Activated naive CD8-positive, alpha-beta T cell treated with anti-CD3 and anti-CD28 coated beads, Interleukin-2, amount 50 U/mL, for 24 hours (primary cell): ENCODE data around the gene SMTNL1.

Source experiments
- ATAC-seq: fragments of 150-1000 bp; cut with Tn5 transposase; one replicate; pipeline ENCODE4 v1.10.0; 2021
- DNase-seq: peaks from one replicate; pipeline ENCODE4 v3.0.0; 2021
- H3K27ac Mint-ChIP-seq: one replicate; pipeline ENCODE4 v1.8.0; 2021; ENCODE audit warnings: mild to moderate bottlenecking, mixed read lengths
- H3K27me3 Mint-ChIP-seq: one replicate; pipeline ENCODE4 v1.8.0; 2021; ENCODE audit warnings: mixed read lengths
- H3K36me3 Mint-ChIP-seq: one replicate; pipeline ENCODE4 v1.8.0; 2021; ENCODE audit warnings: low read depth, mixed read lengths
- H3K4me1 Mint-ChIP-seq: one replicate; pipeline ENCODE4 v1.8.0; 2021; ENCODE audit warnings: mixed read lengths
- H3K4me3 Mint-ChIP-seq: one replicate; pipeline ENCODE4 v1.8.0; 2021; ENCODE audit warnings: mild to moderate bottlenecking, moderate library complexity, mixed read lengths
- H3K9me3 Mint-ChIP-seq: one replicate; pipeline ENCODE4 v1.8.0; 2021; ENCODE audit warnings: mixed read lengths

The SMTNL1 gene

DNA sequence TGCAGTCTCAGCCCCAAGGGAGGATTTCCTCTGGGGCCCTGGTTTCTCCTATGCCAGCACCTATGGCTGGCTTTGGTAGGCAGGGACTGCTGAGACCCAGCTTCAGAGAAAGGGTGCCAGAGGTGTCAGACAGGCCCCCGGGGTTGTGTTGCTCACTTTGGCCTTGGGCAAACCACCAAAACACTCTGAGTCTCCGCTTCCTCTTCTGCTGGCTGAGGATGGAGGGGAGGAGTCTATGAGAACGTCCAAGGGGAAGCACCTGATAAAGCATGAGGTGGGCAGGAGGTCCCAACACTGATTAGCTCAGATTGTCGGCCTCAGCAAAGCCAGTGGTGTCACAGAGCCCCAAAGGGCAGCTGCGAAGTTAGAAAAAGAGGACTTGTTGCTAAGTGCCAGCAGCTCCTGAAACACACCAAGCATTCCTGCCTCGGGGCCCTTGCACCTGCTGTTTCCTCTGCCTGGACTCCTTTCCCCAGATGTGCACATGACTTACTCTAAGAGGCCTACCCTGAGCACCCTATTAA, 10.5 kb downstream of the SMTNL1 start:
- Mint-ChIP-seq H3K27ac (peak overlapping the region; percentile 82), H3K9me3 (no peaks in the 10 kb centered on the region), H3K4me3 (no peak overlapping the region), H3K27me3 (no peaks in the 10 kb centered on the region), H3K4me1 (peaks cover 16% of the 10 kb centered on the region), H3K36me3 (peaks cover 36% of the 10 kb centered on the region)
- DNase-seq (peak; percentile 27), ATAC-seq (peak; percentile 73)

DNA sequence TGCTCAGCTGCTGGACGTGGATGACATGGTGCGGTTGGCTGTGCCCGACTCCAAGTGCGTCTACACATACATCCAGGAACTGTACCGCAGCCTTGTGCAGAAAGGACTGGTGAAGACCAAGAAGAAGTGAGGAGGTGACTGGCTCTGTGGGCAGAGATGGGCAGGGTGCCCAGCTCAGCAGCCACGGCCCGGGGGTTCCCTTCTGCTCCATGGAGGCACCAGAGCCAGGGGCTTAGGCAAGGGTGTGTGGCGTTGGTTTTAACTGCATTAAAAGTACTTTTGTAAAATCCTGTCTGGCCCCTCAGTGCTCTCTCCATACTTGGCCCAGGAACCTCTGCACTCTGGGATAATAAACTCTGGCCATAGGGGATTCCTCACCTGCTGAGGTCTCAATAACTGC, 12.6 kb downstream of the SMTNL1 start:
- H3K27me3 Mint-ChIP-seq, result no peaks in the 10 kb centered on the region
- peaks cover 47% of the 10 kb centered on the region for H3K36me3 Mint-ChIP-seq
- H3K27ac Mint-ChIP-seq, result no peak overlapping the region
- H3K4me1 Mint-ChIP-seq, result peaks cover 16% of the 10 kb centered on the region
- H3K9me3 Mint-ChIP-seq, result no peaks in the 10 kb centered on the region
- ATAC-seq (no peak), DNase-seq (no peak)
- no peak overlapping the region for H3K4me3 Mint-ChIP-seq

DNA sequence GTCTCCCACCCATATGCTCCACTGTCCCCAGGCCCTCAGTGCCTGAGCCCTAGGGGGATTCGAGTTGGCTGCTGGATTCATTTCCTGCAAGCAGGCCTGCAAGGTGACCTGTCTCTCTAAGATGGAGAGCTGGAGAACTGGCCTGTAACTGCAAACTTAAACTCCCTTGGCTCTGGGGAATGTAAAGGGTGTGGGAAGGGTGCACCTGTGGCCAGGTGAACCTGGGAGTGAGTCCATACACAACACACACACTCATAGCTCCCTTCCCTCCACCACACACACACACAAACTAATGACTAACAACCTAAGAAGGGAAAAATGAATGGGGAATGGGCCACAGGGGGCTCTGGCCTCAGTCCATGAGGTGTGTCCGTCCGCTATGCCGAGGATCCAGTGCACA, 14.5 kb downstream of the SMTNL1 start:
- peak overlapping the region; percentile 26 for H3K27ac Mint-ChIP-seq
- no peak for ATAC-seq
- H3K36me3 Mint-ChIP-seq, result peaks cover 54% of the 10 kb centered on the region
- no peaks in the 10 kb centered on the region for H3K27me3 Mint-ChIP-seq
- no peak overlapping the region for H3K4me3 Mint-ChIP-seq
- peaks cover 16% of the 10 kb centered on the region for H3K4me1 Mint-ChIP-seq
- H3K9me3 Mint-ChIP-seq, result no peaks in the 10 kb centered on the region
- no peak for DNase-seq

DNA sequence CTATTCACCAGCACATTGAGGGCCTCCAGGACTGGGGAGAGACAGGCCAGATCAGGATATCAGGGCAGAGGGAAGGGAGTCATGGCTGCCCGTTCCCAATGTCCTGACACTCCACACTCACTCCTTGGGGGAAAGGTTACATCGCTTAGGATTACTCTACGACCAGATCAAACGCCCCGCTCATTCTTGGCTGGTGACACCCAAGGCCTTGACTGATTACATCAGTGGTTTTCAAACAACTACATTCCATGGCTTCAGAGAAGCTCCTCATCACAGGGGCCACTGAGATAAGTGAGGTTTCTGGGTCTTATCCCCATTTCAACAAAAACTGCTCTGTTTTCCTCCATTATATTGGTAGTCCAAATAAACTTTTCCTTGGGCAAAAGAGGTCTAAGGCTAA, 15.1 kb downstream of the SMTNL1 start:
- no peak for ATAC-seq
- DNase-seq, result no peak
- no peaks in the 10 kb centered on the region for H3K27me3 Mint-ChIP-seq
- H3K9me3 Mint-ChIP-seq, result no peaks in the 10 kb centered on the region
- H3K36me3 Mint-ChIP-seq, result peaks cover 55% of the 10 kb centered on the region
- no peak overlapping the region for H3K4me3 Mint-ChIP-seq
- peaks cover 11% of the 10 kb centered on the region for H3K4me1 Mint-ChIP-seq
- no peak overlapping the region for H3K27ac Mint-ChIP-seq

DNA sequence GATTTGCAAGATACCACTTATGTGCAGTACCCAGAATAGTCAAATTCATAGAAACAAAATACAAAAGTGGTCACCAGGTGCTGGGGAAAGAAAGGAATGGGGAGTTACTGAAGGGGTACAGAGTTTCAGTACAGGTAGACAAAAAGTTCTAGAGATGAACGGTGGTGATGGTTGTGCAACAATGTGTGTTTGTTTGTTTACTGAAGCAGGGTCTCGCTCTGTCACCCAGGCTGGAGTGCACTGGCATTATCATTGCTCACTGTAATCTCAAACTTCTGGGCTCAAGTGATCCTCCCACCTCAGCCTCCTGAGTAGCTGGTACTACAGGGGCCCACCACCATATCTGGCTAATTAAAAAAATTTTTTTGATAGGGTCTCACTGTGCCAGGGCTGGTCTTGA, 18.0 kb downstream of the SMTNL1 start:
- DNase-seq (no peak), ATAC-seq (no peak)
- no peaks in the 10 kb centered on the region for H3K27me3 Mint-ChIP-seq
- H3K4me1 Mint-ChIP-seq, result no peaks in the 10 kb centered on the region
- no peak overlapping the region for H3K27ac Mint-ChIP-seq
- H3K36me3 Mint-ChIP-seq, result peaks cover 53% of the 10 kb centered on the region
- no peaks in the 10 kb centered on the region for H3K9me3 Mint-ChIP-seq
- H3K4me3 Mint-ChIP-seq, result no peak overlapping the region

DNA sequence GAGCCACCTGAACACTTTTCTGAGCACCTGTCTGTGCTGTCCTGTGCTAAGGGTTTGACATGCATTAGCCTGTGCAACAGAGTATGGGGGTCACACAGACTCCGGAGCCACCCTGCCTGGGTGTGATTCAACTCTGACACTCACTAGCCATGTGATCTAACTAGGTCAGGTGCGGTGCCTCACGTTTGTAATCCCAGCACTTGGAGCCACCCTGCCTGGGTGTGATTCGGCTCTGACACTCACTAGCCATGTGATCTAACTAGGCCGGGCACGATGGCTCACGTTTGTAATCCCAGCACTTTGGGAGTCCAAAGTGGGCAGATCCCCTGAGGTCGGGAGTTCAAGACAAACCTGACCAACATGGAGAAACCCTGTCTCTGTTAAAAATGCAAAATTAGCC, 18.6 kb downstream of the SMTNL1 start:
- Mint-ChIP-seq H3K4me3 (no peak overlapping the region), H3K4me1 (peaks cover under 1% of the 10 kb centered on the region), H3K27ac (no peak overlapping the region), H3K27me3 (no peaks in the 10 kb centered on the region), H3K36me3 (peaks cover 53% of the 10 kb centered on the region), H3K9me3 (no peaks in the 10 kb centered on the region)
- DNase-seq (no peak), ATAC-seq (no peak)

DNA sequence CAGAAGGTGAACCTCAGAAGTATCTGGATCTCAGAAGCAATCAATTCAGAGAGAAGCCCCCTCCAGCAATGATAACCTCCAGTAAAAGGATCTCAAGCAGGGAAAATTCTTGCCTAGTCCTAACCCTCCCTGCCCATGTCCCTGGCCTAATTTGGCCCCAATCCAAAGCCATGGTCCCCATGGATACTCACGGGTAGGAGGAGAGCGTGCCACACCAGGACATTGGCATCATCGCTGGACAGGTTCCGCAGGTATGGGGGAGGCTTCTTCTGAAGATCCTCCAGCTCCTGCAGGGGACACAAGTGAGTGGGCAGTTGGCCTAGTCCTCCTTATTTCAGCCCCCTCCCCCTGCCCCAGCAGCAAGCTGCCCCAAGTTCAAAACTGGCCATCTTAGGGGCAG, 22.8 kb downstream of the SMTNL1 start:
- peaks cover 37% of the 10 kb centered on the region for H3K36me3 Mint-ChIP-seq
- H3K27me3 Mint-ChIP-seq, result no peaks in the 10 kb centered on the region
- H3K4me1 Mint-ChIP-seq, result peaks cover 31% of the 10 kb centered on the region
- ATAC-seq (no peak), DNase-seq (no peak)
- H3K9me3 Mint-ChIP-seq, result no peaks in the 10 kb centered on the region
- H3K4me3 Mint-ChIP-seq, result no peak overlapping the region
- H3K27ac Mint-ChIP-seq, result no peak overlapping the region

DNA sequence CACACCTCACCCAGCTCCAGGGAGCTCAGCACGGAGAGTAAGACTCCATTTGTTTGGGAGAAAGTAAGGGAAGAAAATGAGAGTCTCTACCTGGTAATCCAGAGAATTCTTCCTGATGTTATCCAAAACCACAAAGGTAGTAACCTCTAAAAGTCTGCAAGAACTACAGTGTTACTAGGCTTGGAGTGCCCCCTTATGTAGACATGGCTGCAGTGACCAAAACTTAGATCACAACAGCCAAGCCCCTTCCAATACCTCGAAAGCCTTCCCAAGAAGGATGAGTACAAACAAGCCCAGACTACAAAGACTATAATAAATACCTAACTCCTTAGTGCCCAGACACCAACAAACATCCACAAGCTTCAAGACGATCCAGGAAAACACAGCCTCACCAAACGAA, 25.2 kb downstream of the SMTNL1 start:
- H3K4me3 Mint-ChIP-seq, result no peak overlapping the region
- no peak for ATAC-seq
- H3K9me3 Mint-ChIP-seq, result no peaks in the 10 kb centered on the region
- no peak overlapping the region for H3K27ac Mint-ChIP-seq
- H3K27me3 Mint-ChIP-seq, result no peaks in the 10 kb centered on the region
- H3K4me1 Mint-ChIP-seq, result peaks cover 41% of the 10 kb centered on the region
- H3K36me3 Mint-ChIP-seq, result peaks cover 25% of the 10 kb centered on the region
- no peak for DNase-seq

DNA sequence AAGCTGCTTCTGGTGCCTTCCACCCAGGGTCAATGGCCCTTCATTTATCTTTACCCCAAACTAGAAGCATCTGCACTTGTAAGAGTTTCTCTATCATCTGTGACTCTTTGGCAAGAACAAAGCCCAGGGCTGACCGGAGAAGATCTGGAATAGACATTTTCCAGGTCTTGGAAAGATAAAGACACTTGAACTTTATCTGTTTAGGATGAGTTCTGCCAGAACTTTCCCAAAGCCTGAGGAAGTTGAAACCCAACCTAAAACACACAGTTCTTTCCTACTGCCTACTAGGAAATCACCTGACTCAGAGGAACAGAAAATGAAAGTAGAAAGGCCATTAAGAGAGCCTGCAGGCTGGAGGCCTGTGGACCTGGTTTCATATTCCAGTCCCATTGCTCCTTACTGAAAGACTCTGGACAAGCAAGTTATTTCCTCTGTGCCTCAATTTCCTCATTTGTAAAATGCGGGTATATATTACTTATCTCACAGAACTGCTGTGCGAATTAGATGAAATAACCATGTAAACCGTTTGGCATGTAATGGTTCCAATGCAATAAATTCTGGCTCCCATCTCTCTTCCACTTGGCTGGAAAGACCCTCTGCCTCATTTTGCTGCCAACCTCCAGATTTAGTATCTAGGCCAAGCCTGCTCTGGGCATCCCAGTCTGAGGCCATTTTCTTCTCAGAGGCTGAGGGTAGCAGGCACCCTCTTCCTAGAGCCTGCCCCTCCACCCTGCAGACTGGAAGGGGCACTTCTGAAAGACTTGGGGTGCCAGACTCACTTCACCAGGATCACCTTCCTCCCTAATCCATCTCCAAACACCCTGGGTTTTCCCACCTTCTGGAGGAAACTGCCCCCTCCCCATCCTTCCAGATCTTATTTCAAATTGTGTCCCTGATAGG, 28.9 kb downstream of the SMTNL1 start:
- Mint-ChIP-seq H3K4me3 (peak overlapping the region; percentile 94), H3K36me3 (peaks cover 13% of the 10 kb centered on the region), H3K4me1 (peaks cover 45% of the 10 kb centered on the region), H3K27ac (peak overlapping the region; percentile 92), H3K9me3 (no peaks in the 10 kb centered on the region), H3K27me3 (no peaks in the 10 kb centered on the region)
- peak; percentile 15 for DNase-seq
- peak; percentile 48 for ATAC-seq

DNA sequence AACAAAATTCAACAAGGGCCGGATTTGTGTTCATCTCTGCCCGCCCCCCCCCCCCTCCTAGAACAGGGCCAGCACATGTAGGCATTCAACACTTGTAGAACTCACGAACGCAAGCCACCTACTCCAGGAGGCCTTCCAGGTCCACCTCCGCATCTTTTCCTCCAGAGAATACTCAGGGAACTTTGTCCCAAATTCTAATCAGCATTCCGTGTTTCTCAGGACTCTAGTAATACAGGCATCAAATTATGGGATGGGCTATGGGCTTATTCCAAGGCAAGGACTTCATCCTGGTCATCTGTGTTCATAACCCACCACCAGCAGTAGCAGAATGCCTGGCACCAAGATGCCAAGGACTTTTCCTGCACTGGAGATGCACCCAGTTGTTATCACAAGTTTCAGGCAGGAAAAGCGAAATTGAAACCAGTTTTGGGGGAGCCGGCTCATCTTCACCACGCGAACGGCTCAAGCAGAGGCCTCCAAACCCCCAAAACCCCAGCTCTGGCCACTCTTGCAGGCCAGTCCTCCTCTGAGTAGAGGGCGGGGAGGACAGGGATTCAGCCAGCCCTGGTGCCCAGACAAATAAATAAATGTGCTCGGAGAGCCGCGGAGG, 29.6 kb downstream of the SMTNL1 start:
- no peak for DNase-seq
- no peaks in the 10 kb centered on the region for H3K9me3 Mint-ChIP-seq

DNA sequence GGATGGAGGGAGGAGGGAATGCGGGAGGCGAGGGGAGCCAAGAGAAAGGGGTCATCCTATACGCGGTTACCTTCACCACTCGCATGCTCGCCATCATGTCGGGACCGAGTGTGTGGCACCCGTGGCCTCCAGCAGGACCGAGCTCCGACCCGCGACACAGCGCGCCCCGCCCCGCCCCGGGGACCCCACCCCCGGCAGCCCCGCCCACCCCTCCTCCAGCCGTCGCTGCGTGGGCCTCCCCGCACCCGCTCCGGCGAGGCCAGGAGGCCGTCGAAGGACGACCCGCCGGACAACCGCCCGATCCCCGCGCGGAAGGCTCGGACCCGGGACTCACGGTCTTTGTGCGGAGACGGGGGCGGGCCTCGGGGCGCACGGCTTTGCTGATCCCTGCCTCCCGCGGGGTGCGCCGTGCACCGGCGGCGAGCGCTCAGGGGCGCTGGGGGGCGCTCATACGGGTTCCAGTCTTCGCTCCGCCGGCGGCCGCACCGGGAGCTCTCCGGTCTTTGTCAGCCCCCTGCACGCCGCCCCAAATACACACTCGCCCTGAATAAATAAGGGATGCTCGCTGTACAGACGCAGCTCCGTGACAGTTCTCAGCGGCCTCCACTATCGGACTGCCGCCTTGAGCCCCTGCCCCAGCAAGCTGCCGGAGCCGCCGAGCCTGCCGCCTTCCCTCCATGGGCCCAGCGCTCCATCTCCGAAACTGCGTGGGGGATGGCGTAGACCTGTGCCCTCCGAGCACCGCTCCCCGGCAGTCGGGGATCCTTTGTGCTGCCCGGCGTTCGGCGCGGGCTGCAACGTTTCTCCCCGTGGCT, 30.3 kb downstream of the SMTNL1 start, which contains the start of gene UBE2L6:
Gene UBE2L6 (minus strand): TSS at position 158 of the 815 bp plus-strand sequence. CDS start 61 bp downstream, at position 97.
- H3K4me1 Mint-ChIP-seq, result peaks cover 36% of the 10 kb centered on the region
- ATAC-seq, result peak; percentile 85
- peak within 1 kb of the TSS; percentile 94 for H3K4me3 Mint-ChIP-seq
- no peaks in the 10 kb centered on the region for H3K27me3 Mint-ChIP-seq
- peaks cover 12% of the 10 kb centered on the region for H3K36me3 Mint-ChIP-seq
- H3K9me3 Mint-ChIP-seq, result no peaks in the 10 kb centered on the region
- DNase-seq, result peak; percentile 70
- H3K27ac Mint-ChIP-seq, result peak within 1 kb of the TSS; percentile 94

More for the DNA sequence above, 29.6 kb downstream of the SMTNL1 start:
- peak overlapping the region; percentile 92 for H3K27ac Mint-ChIP-seq
- peaks cover 13% of the 10 kb centered on the region for H3K36me3 Mint-ChIP-seq
- H3K4me1 Mint-ChIP-seq, result peaks cover 39% of the 10 kb centered on the region
- ATAC-seq, result peak; percentile 2
- H3K4me3 Mint-ChIP-seq, result peak overlapping the region; percentile 94
- H3K27me3 Mint-ChIP-seq, result no peaks in the 10 kb centered on the region

DNA sequence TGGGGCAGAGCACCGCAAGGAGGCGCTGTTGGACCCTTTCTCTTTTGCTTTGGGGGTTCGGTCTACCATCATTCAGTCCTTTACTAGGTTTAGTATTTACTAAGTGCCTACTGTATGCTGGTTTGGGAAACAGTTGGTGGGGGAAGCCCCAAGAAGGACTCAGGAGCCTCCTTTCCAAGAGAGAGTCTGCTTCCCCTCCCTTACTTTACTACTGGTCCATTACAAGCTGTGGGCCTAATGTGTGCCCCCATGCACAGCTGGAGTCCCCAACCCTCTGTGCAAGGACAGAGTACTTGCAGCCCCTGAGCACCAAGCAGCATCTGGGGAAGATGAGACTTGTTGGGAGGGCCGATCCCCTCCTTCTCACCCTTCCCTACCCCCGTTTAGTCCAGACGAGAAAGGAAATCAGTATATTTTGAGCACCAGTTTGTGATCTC, 31.0 kb downstream of the SMTNL1 start:
- H3K4me3 Mint-ChIP-seq, result peak overlapping the region; percentile 94
- peak; percentile 94 for DNase-seq
- H3K36me3 Mint-ChIP-seq, result peaks cover 10% of the 10 kb centered on the region
- no peak for ATAC-seq
- H3K27ac Mint-ChIP-seq, result peak overlapping the region; percentile 94
- no peaks in the 10 kb centered on the region for H3K9me3 Mint-ChIP-seq
- peaks cover 33% of the 10 kb centered on the region for H3K4me1 Mint-ChIP-seq
- no peaks in the 10 kb centered on the region for H3K27me3 Mint-ChIP-seq

DNA sequence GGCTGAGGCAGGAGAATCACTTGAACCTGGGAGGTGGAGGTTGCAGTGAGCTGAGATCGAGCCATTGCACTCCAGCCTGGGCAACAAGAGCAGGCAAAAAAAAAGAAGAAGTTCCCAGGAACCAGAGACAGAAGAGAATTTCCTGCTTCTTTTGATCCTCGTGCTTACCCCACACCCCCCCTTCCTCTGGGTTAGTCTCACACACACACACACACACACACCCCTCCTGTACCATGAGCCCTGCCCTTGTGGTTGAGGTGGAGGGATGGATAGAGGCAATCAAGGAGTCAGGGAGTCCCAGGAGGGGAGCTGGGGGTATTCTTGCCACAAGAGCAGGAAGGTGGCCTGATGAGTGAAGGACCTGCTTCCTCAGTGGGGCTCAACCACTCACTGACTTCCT, 34.2 kb downstream of the SMTNL1 start:
- Mint-ChIP-seq H3K4me1 (peaks cover 7% of the 10 kb centered on the region), H3K27ac (no peak overlapping the region)

DNA sequence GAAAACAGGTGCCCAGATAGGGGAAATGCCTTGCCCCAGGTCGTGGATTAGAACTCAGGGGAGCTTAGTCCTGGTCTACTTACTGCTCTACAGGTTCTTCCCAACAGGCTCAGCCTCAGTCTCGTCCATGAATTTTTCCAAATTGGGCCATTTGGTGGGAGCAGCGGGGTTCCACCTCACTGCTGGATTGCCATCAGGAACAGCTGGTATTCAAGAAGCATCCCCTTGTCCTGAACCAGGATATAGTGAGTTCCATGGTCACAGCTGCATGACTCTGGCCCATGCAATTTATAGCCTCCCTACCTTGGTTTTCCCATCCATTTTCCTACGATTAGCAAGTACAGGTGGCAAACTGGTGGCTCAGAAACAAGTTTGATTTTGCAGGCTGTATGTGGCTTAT, 36.7 kb downstream of the SMTNL1 start:
- Mint-ChIP-seq H3K27me3 (no peaks in the 10 kb centered on the region), H3K27ac (no peak overlapping the region), H3K36me3 (no peaks in the 10 kb centered on the region), H3K4me1 (no peaks in the 10 kb centered on the region), H3K4me3 (no peak overlapping the region), H3K9me3 (no peaks in the 10 kb centered on the region)
- ATAC-seq (no peak), DNase-seq (no peak)

More for the DNA sequence above, 34.2 kb downstream of the SMTNL1 start:
- ATAC-seq, result no peak
- Mint-ChIP-seq H3K9me3 (no peaks in the 10 kb centered on the region), H3K27me3 (no peaks in the 10 kb centered on the region), H3K4me3 (no peak overlapping the region), H3K36me3 (no peaks in the 10 kb centered on the region)
- DNase-seq, result no peak
